Measurements from ENCODE around the gene KSR2. TPM values are rescaled to one million over a fixed set of nuclear protein-coding genes. Genes with fewer than 3 reads are reported as not detected.

Gene KSR2
- total RNA-seq, 4 donors from 2014 or later, result 1.2 to 11.0 (median 2.2) TPM

GRCh38 chr12:117689857-117690256, 278.9 kb downstream of the KSR2 start:
- TF ChIP-seq, protein P1, sequence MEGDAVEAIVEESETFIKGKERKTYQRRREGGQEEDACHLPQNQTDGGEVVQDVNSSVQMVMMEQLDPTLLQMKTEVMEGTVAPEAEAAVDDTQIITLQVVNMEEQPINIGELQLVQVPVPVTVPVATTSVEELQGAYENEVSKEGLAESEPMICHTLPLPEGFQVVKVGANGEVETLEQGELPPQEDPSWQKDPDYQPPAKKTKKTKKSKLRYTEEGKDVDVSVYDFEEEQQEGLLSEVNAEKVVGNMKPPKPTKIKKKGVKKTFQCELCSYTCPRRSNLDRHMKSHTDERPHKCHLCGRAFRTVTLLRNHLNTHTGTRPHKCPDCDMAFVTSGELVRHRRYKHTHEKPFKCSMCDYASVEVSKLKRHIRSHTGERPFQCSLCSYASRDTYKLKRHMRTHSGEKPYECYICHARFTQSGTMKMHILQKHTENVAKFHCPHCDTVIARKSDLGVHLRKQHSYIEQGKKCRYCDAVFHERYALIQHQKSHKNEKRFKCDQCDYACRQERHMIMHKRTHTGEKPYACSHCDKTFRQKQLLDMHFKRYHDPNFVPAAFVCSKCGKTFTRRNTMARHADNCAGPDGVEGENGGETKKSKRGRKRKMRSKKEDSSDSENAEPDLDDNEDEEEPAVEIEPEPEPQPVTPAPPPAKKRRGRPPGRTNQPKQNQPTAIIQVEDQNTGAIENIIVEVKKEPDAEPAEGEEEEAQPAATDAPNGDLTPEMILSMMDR (IDR thresholded peaks at IDR 0.05), result no peak
- TF ChIP-seq POLR2A (IDR thresholded peaks at IDR 0.05), result no peak
- no peak for DNase-seq
- no peak overlapping the region for H3K27ac ChIP-seq

DNA sequence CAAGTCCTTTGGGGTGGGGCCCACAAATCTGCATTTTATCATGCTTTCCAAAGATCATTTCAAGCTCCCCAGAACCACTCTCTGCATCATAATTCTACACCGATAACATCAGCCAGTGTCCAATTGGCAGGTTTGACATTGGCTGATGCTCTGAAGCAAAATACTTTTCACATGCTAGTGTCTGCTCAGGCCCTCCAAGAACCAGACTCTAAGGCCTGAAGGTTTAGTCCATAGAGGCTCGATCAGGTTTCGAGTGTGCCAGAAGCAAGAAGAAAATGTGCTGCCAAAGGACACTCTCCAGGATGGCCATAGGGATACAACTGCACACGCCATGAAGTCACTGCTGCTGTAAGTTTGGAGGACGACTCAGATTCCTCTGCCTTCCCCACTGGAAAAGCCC, 280.3 kb downstream of the KSR2 start:
- no peak overlapping the region for H3K4me3 ChIP-seq (replicated peaks in 1 of 3)
- no peak for TF ChIP-seq POLR2A (IDR thresholded peaks at IDR 0.05)
- TF ChIP-seq, protein P1 (IDR thresholded peaks at IDR 0.05), result no peak
- WGBS, 2 donors, result 73 to 77% methylated on average over 5 of the region's 5 CpGs
- no peaks in the 10 kb centered on the region for H3K36me3 ChIP-seq
- no peaks in the 10 kb centered on the region for H3K27me3 ChIP-seq
- intact Hi-C loops (cut with DNase I), result no loop called here
- no peaks in the 10 kb centered on the region for H3K9me3 ChIP-seq
- no peak overlapping the region for H3K27ac ChIP-seq
- no peaks in the 10 kb centered on the region for H3K4me1 ChIP-seq
- DNase-seq, result no peak

More at GRCh38 chr12:117689857-117690256, 278.9 kb downstream of the KSR2 start:
- Histone ChIP-seq H3K36me3 (no peaks in the 10 kb centered on the region), H3K27me3 (no peaks in the 10 kb centered on the region), H3K4me1 (no peaks in the 10 kb centered on the region), H3K4me3 (replicated peaks in 1 of 3) (no peak overlapping the region), H3K9me3 (no peaks in the 10 kb centered on the region)
- 80 to 83% methylated on average over 1 of the region's 1 CpG for WGBS, 2 donors
- intact Hi-C loops (cut with DNase I), result no loop called here

DNA sequence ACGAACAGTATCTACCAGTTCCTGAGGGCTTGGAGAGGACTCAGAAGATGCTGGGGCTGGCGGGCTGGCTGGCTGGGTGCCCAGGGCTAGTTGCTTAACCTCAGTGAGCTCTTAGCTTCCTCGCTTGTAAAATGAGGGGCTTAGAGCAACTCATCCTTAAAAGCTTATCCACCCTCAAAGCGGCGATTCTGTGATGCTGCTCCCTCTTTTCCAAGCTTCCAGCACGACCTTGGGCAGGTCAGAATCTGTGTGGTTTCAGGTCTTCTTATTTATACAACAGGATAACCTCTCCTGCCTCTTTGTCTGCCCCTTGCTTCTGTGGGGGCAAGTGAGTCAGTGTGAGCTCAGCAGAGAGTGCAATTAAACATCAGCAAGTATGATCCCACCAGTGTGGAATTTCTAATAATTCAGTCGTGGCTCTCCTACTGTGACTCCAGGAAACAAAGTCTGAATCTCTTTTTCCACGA, 281.8 kb downstream of the KSR2 start:
- H3K4me1 ChIP-seq, result no peaks in the 10 kb centered on the region
- no peaks in the 10 kb centered on the region for H3K36me3 ChIP-seq
- TF ChIP-seq, protein P1 (IDR thresholded peaks at IDR 0.05), result no peak
- TF ChIP-seq POLR2A (IDR thresholded peaks at IDR 0.05), result no peak
- DNase-seq, result peak in 1 of 2 donors; percentile 4
- no peaks in the 10 kb centered on the region for H3K9me3 ChIP-seq
- WGBS, 2 donors, result 26 to 33% methylated on average over 6 to 8 of the region's 8 CpGs
- H3K27me3 ChIP-seq, result no peaks in the 10 kb centered on the region
- intact Hi-C loops (cut with DNase I), result no loop called here
- H3K27ac ChIP-seq, result no peak overlapping the region
- no peak overlapping the region for H3K4me3 ChIP-seq (replicated peaks in 1 of 3)

DNA sequence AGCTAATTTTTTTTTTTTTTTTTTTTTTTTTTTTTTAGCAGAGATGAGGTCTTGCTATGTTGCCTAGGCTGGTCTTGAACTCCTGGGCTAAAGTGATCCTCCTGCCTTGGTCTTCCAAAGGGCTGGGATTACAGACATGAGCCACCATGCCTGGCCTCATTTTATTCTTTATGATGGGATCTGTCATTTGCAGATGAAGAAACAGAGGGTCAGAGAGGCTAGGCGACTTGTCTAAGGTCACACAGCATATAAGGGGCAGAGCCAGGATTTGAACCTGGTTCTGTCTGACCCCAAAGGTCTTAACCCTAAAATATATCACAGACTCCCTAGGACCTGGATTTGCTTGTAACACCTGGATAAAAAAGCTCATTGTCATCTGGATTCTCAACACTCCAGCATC, 282.6 kb downstream of the KSR2 start:
- intact Hi-C loops (cut with DNase I), result no loop called here
- 92 to 100% methylated on average over 1 of the region's 1 CpG for WGBS, 2 donors
- H3K27me3 ChIP-seq, result no peaks in the 10 kb centered on the region
- DNase-seq, result no peak
- no peak overlapping the region for H3K27ac ChIP-seq
- no peaks in the 10 kb centered on the region for H3K36me3 ChIP-seq
- no peak overlapping the region for H3K4me3 ChIP-seq (replicated peaks in 1 of 3)
- H3K4me1 ChIP-seq, result no peaks in the 10 kb centered on the region
- H3K9me3 ChIP-seq, result no peaks in the 10 kb centered on the region
- TF ChIP-seq, protein P1 (IDR thresholded peaks at IDR 0.05), result no peak
- no peak for TF ChIP-seq POLR2A (IDR thresholded peaks at IDR 0.05)

DNA sequence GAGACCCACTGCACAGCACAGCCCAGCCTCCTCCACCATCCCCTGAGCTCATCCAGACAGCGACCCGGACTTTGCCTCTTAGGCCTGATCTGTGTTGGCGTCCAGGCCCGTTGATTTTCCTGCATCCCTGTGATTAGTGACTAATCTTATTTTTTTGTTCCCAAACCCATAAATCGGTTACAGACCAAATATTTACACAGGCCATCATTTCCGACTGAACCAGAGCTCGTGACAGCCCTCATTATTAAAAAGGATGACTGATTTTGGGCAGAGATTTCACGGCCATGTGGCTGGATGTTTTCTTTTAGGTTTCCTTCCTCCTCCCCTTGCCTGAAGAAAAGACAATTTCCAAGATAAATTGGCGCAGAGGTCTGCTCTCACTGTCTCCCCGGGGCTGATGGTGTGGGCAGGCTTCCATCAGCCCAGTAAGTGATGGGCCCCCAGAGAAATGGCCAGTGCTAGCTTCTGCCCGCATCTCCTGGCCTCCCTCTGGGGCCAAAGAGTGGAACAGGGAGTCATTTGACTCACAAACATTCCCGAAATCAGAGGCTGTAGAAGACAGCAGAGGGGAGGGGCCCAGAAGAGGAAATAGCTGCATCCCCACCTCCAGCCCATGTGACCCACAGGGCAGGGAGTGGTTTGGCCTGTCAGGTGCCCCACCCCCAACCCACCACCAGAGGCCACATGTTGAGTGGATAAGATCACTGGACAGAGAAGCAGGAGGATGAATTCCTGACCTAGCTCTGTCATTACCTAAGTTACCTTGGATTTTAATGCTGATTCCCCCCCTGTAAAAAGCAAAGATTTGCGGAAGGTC, 283.5 kb downstream of the KSR2 start:
- 48 to 70% methylated on average over 13 of the region's 13 CpGs for WGBS, 2 donors
- H3K4me1 ChIP-seq, result no peaks in the 10 kb centered on the region
- TF ChIP-seq, protein P1 (IDR thresholded peaks at IDR 0.05), result no peak
- TF ChIP-seq POLR2A (IDR thresholded peaks at IDR 0.05), result no peak
- H3K36me3 ChIP-seq, result no peaks in the 10 kb centered on the region
- H3K4me3 ChIP-seq (replicated peaks in 1 of 3), result no peak overlapping the region
- H3K27ac ChIP-seq, result no peak overlapping the region
- intact Hi-C loops (cut with DNase I), result no loop called here
- DNase-seq, result peak; percentile 6 to 21
- H3K27me3 ChIP-seq, result no peaks in the 10 kb centered on the region
- H3K9me3 ChIP-seq, result no peaks in the 10 kb centered on the region
